K562 (cell line): ENCODE measurements around the gene COL15A1. TPM values are rescaled to one million over a fixed set of nuclear protein-coding genes. Genes with fewer than 3 reads are reported as not detected.
A peak's percentile ranks its signal among the peaks of the same experiment; 100 is the strongest.

Experiments used
- ATAC-seq: fragments of 200-7000 bp; cut with Tn5 transposase; 3 replicates; pipeline ENCODE4 v1.9.1; 2020; ENCODE audit warnings: moderate library complexity
- BruUV-seq: library from RNA; stranded (reverse); fragments of 400-500 nt; replicated peaks from 2 replicates; lab custom pipeline; 2021; lab: Mats Ljungman, UMichigan
- CTCF ChIA-PET: fragments of 300-600 bp; formaldehyde crosslinking; extraction: SDS; loops from one replicate; lab custom pipeline; 2021; ENCODE audit warnings: low intra/inter-chr PET ratio; lab: Yijun Ruan, JAX
- POLR2A ChIA-PET: fragments of 300-600, 350-650 bp; sonication (Branson Sonifier 250); formaldehyde crosslinking; extraction: SDS; loops from one replicate; lab custom pipeline; 2021; ENCODE audit warnings: antibody characterized with exemption, inconsistent platforms; lab: Yijun Ruan, JAX
- DNase-seq, 4 experiments: peaks; one replicate each; pipeline versions ENCODE4 v3.0.0 to v3.0.0-alpha.2; 2011 to 2018; ENCODE audit warnings: low spot score in 3 of 4, mixed read lengths in 3 of 4; ENCODE audit errors: extremely low read depth in 1 of 4
- FAIRE-seq: peaks from 2 replicates; lab custom pipeline; 2011; peaks lifted over from hg19 to GRCh38; lab: Jason Lieb, UNC
- H2AFZ ChIP-seq: 2 replicates; pipeline ENCODE4 v1.6.0; 2011; ENCODE audit warnings: low read depth, low read length, control low read depth, inconsistent platforms
- H3K27ac ChIP-seq: fragments of 200-600 bp; 3 replicates; pipeline ENCODE4 v1.8.0; 2011; ENCODE audit warnings: low read depth, mild to moderate bottlenecking, control low read depth, inconsistent platforms, low read length, moderate library complexity, mixed read lengths; ENCODE audit errors: extremely low read depth
- H3K27me3 ChIP-seq, 2 experiments: fragments of 300-600 bp in 1 of 2; 2 replicates in 1 of 2; 3 replicates in 1 of 2; pipeline versions ENCODE4 v1.6.0 to v1.8.0; 2011; ENCODE audit warnings: inconsistent platforms in 2 of 2, low read length in 2 of 2, mild to moderate bottlenecking in 1 of 2, mixed read lengths in 1 of 2, moderate library complexity in 1 of 2; ENCODE audit not compliant: control insufficient read depth in 2 of 2, insufficient read depth in 2 of 2
- H3K36me3 ChIP-seq: fragments of 300-600 bp; 3 replicates; pipeline ENCODE4 v1.8.0; 2011; ENCODE audit warnings: mild to moderate bottlenecking, low read length, inconsistent platforms; ENCODE audit not compliant: control insufficient read depth, insufficient read depth
- H3K4me1 ChIP-seq, 2 experiments: fragments of 200-600 bp in 1 of 2; replicated peaks in 1 of 2; 2 replicates in 1 of 2; 3 replicates in 1 of 2; pipeline versions ENCODE4 v1.5.1 to v1.8.0; 2011; ENCODE audit warnings: inconsistent platforms in 2 of 2, low read length in 2 of 2, mild to moderate bottlenecking in 1 of 2, mixed read lengths in 1 of 2, moderate library complexity in 1 of 2; ENCODE audit not compliant: control insufficient read depth in 2 of 2, insufficient read depth in 2 of 2
- H3K4me2 ChIP-seq: 2 replicates; pipeline ENCODE4 v1.6.1; 2011; ENCODE audit warnings: low read length, control low read depth, inconsistent platforms, mixed read lengths; ENCODE audit not compliant: insufficient read depth
- H3K4me3 ChIP-seq: fragments of 200-600 bp; sonication (generic), shearing (Covaris generic); 2 replicates; pipeline ENCODE4 v1.5.1; 2016; ENCODE audit warnings: control low read depth, inconsistent platforms
- H3K79me2 ChIP-seq: fragments of 200-600 bp; 3 replicates; pipeline ENCODE4 v1.8.0; 2011; ENCODE audit warnings: low read length, inconsistent platforms; ENCODE audit not compliant: control insufficient read depth, insufficient read depth
- H3K9ac ChIP-seq, 2 experiments: 2 replicates each; pipeline versions ENCODE4 v1.6.0 to v1.6.1; 2011; ENCODE audit warnings: low read depth in 2 of 2, low read length in 2 of 2, control low read depth in 1 of 2, inconsistent platforms in 1 of 2, mild to moderate bottlenecking in 1 of 2, mixed read lengths in 1 of 2; ENCODE audit not compliant: insufficient read depth in 1 of 2
- H3K9me1 ChIP-seq: one replicate; pipeline ENCODE4 v1.6.0; 2011; ENCODE audit warnings: inconsistent platforms, mild to moderate bottlenecking, low read length, moderate library complexity; ENCODE audit not compliant: control insufficient read depth, insufficient read depth
- H3K9me3 ChIP-seq: replicated peaks from 2 replicates; pipeline ENCODE4 v1.5.1; 2011; ENCODE audit warnings: low read depth, low read length, inconsistent platforms; ENCODE audit not compliant: control insufficient read depth, insufficient read depth
- H4K20me1 ChIP-seq: replicated peaks from 2 replicates; pipeline ENCODE4 v1.6.1; 2011; ENCODE audit warnings: low read length, inconsistent platforms, mixed read lengths; ENCODE audit not compliant: control insufficient read depth, insufficient read depth
- CBFA2T3 ChIP-seq: fragments of 450-650 bp; IDR thresholded peaks from 2 replicates; pipeline ENCODE4 v1.6.1; 2017
- CHD2 ChIP-seq: IDR thresholded peaks from 2 replicates; pipeline ENCODE4 v1.6.1; 2011; ENCODE audit warnings: low read depth, low read length
- CREB1 ChIP-seq, 2 experiments: sonication (generic) in 1 of 2; formaldehyde crosslinking in 1 of 2; IDR thresholded peaks; 2 replicates each; pipeline versions ENCODE4 v1.6.1 to v1.8.0; 2012 to 2022; ENCODE audit warnings: inconsistent platforms in 1 of 2, mild to moderate bottlenecking in 1 of 2, missing genetic modification reagents in 1 of 2, moderate library complexity in 1 of 2
- CREM ChIP-seq: IDR thresholded peaks from 2 replicates; pipeline ENCODE4 v1.6.1; 2014; ENCODE audit warnings: antibody characterized with exemption, low read depth
- CTBP1 ChIP-seq: fragments of 450-650 bp; IDR thresholded peaks from 2 replicates; pipeline ENCODE4 v1.6.1; 2016; ENCODE audit warnings: borderline replicate concordance
- DPF2 ChIP-seq: fragments of 450-650 bp; IDR thresholded peaks from 2 replicates; pipeline ENCODE4 v1.6.1; 2016
- GABPB2 ChIP-seq: fragments of 250-450 bp; sonication (Bioruptor Pico); conservative IDR thresholded peaks from 2 replicates; pipeline ENCODE4 v1.5.1; 2021; ENCODE audit warnings: mild to moderate bottlenecking
- JUND ChIP-seq, 2 experiments: IDR thresholded peaks; 2 replicates in 1 of 2; 3 replicates in 1 of 2; pipeline ENCODE4 v1.6.1; 2011; ENCODE audit warnings: borderline replicate concordance in 2 of 2, low read depth in 2 of 2, low read length in 2 of 2, improper control_type of control experiment in 1 of 2, missing biosample characterization in 1 of 2, missing genetic modification characterization in 1 of 2, missing genetic modification reagents in 1 of 2
- MAZ ChIP-seq, 2 experiments: fragments of 450-650 bp in 1 of 2; sonication (generic) in 1 of 2; formaldehyde crosslinking; IDR thresholded peaks in 1 of 2; conservative IDR thresholded peaks in 1 of 2; 2 replicates each; pipeline versions ENCODE4 v1.4.0 to v1.5.0; 2020; ENCODE audit warnings: mild to moderate bottlenecking in 1 of 2, missing genetic modification reagents in 1 of 2
- NR3C1 ChIP-seq: sonication (generic); formaldehyde crosslinking; IDR thresholded peaks from 2 replicates; pipeline ENCODE4 v1.8.1; 2022; ENCODE audit warnings: missing genetic modification reagents
- POLR3G ChIP-seq: IDR thresholded peaks from 2 replicates; pipeline ENCODE4 v1.6.1; 2011; ENCODE audit not compliant: insufficient read length, insufficient replicate concordance; ENCODE audit errors: extremely low read depth
- RBBP5 ChIP-seq: fragments of 200-600 bp; sonication (generic); IDR thresholded peaks from 2 replicates; pipeline ENCODE4 v1.6.1; 2012; ENCODE audit warnings: borderline replicate concordance, mild to moderate bottlenecking, low read length, control low read depth, inconsistent platforms; ENCODE audit not compliant: insufficient read depth, poor library complexity, severe bottlenecking
- RCOR1 ChIP-seq, 2 experiments: IDR thresholded peaks; 2 replicates each; pipeline ENCODE4 v1.6.1; 2012; ENCODE audit warnings: low read depth in 2 of 2, low read length in 2 of 2, borderline replicate concordance in 1 of 2, improper control_type of control experiment in 1 of 2
- SOX6 ChIP-seq: fragments of 450-650 bp; IDR thresholded peaks from 2 replicates; pipeline ENCODE4 v1.6.1; 2014; ENCODE audit warnings: mild to moderate bottlenecking
- SREBF1 ChIP-seq: fragments of 150-350 bp; IDR thresholded peaks from 2 replicates; pipeline ENCODE4 v1.6.1; 2014; ENCODE audit warnings: antibody characterized with exemption, low read depth, low read length, borderline replicate concordance
- ZBTB17 ChIP-seq: fragments of 450-650 bp; formaldehyde crosslinking; IDR thresholded peaks from 2 replicates; pipeline ENCODE4 v1.4.0; 2020; ENCODE audit warnings: mild to moderate bottlenecking
- ZEB2 ChIP-seq: fragments of 450-650 bp; IDR thresholded peaks from 2 replicates; pipeline ENCODE4 v1.6.1; 2016
- ZKSCAN3 ChIP-seq: fragments of 250-450 bp; sonication (Bioruptor Pico); IDR thresholded peaks from 2 replicates; pipeline ENCODE4 v1.4.0; 2020
- ZNF165 ChIP-seq: fragments of 250-450 bp; sonication (Bioruptor Pico); IDR thresholded peaks from 2 replicates; pipeline ENCODE4 v1.4.0; 2020; ENCODE audit warnings: borderline replicate concordance
- ZNF639 ChIP-seq, 2 experiments: fragments of 200-800 bp in 1 of 2; sonication (Bioruptor generic) in 1 of 2; sonication (generic) in 1 of 2; formaldehyde crosslinking in 1 of 2; IDR thresholded peaks in 1 of 2; conservative IDR thresholded peaks in 1 of 2; 2 replicates each; pipeline versions ENCODE4 v1.5.0 to v1.6.1; 2016 to 2020; ENCODE audit warnings: missing compliant biosample characterization in 1 of 2, missing genetic modification characterization in 1 of 2, missing genetic modification reagents in 1 of 2
- whole genome bisulfite sequencing: fragments of 100-300 bp; shearing (Covaris generic); methylation state at CpG from one replicate; pipeline ENCODE4 v1.1.6; 2016; ENCODE audit warnings: low coverage, mixed read lengths; ENCODE audit not compliant: insufficient coverage; ENCODE audit errors: missing lambda C conversion rate; 5-methylcytosine and 5-hydroxymethylcytosine counted together
- in situ Hi-C: fragments of 300-500 bp; cut with MboI; formaldehyde crosslinking; loops from 4 replicates; pipeline ENCODE4 v1.15.0; 2018; ENCODE audit warnings: inconsistent platforms, mixed read lengths
- intact Hi-C: fragments of 100-400 bp; cut with micrococcal nuclease; formaldehyde crosslinking; loops from 2 replicates; pipeline ENCODE4 v1.14.2; 2022
- polyA plus RNA-seq, 8 experiments: library from polyadenylated mRNA; depleted of rRNA in 4 of 8; stranded (reverse) in 5 of 8; unstranded in 3 of 8; fragments of >200 nt; fragmentation: Nextera tagmentation in 2 of 8; fragmentation: Illumina TruSeq in 1 of 8; extraction: Ambion mirVana in 2 of 8; extraction: Trizol in 1 of 8; gene quantifications; 2 replicates each; pipeline versions ENCODE4 v1.2.1 to v1.2.3, GENCODE V29; 2011 to 2014; ENCODE audit warnings: inconsistent platforms in 1 of 8, missing spikeins in 1 of 8
- total RNA-seq, 7 experiments: library from RNA; depleted of rRNA in 6 of 7; stranded (reverse); fragments of >200 nt in 6 of 7; fragmentation: Illumina TruSeq in 2 of 7; extraction: Trizol in 2 of 7; gene quantifications; 2 replicates each; pipeline versions ENCODE4 v1.2.1 to v1.2.3, GENCODE V29; 2011 to 2021; ENCODE audit warnings: low replicate concordance in 1 of 7

COL15A1 gene
- total and polyA plus RNA-seq, 9 of the 15 experiments (the other 6 are each of a cell fraction or from before 2014, with no cell fraction given) = 0.46 to 5.1 (median 2.6) TPM

DNA sequence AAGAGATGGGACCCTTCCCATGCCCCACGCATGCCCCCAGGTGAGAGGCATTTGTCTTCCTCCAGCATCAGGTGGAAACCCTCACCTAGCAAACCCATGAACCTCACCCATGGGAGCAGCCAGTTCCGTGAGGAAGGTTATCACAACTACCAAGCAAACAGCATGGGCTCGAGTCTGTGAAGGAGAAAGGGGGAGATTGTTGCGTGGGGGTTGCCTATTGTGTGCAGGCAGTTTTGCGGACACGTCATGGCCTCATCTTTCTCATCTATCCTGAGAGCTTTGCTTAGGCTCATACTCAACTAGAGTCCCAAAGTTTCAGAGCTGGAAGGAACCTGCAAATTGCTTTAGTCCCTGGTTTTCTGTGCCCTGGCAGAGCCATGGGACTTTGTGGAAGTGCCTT lies 87.6 kb downstream of the COL15A1 start:
- BruUV-seq = no TSS peak
- H3K27me3 ChIP-seq = no peaks in the 10 kb centered on the region
- no peaks in the 10 kb centered on the region for H3K79me2 ChIP-seq
- in situ Hi-C loops (no loop called here), intact Hi-C loops (no loop called here)
- H2AFZ ChIP-seq = peak overlapping the region; percentile 66
- DNase-seq (peak; percentile 59 to 63 (median 60)), ATAC-seq (peak; percentile 73), FAIRE-seq (peak; percentile 93)
- H3K4me3 ChIP-seq = no peak overlapping the region
- ChIA-PET CTCF (no interaction called here), POLR2A (interaction anchor here (0.7 to 1.6 kb wide), 3 partner anchors 13 to 182 kb away, joined by 3 to 8 read pairs (median 3); no protein-coding TSS in a partner anchor)
- no peaks in the 10 kb centered on the region for H3K9me3 ChIP-seq
- no peaks in the 10 kb centered on the region for H3K36me3 ChIP-seq
- no peak overlapping the region; the same call in 1 of the 2 replicates for H3K4me2 ChIP-seq
- peaks cover 9 to 31% of the 10 kb centered on the region in 2 experiments; a peak in 4 of 5 replicates for H3K4me1 ChIP-seq
- H3K27ac ChIP-seq = no peak overlapping the region
- WGBS = 11% methylated on average over 5 of the region's 6 CpGs
- peak overlapping the region in 1 of 2 experiments; percentile 53; a peak in 1 of 4 replicates for H3K9ac ChIP-seq
- no peaks in the 10 kb centered on the region for H4K20me1 ChIP-seq
- no peaks in the 10 kb centered on the region for H3K9me1 ChIP-seq
- TF ChIP-seq RBBP5 (no peak), DPF2 (no peak), JUND (IDR thresholded peaks at IDR 0.05; ENCODE audit: borderline replicate concordance, low read depth, low read length) (peak; percentile 56), JUND (tag; IDR thresholded peaks at IDR 0.05; ENCODE audit: borderline replicate concordance, low read depth, low read length) (no peak), SREBF1 (no peak), GABPB2 (CRISPR knock-in tag) (no peak), ZNF165 (CRISPR knock-in tag) (no peak), MAZ (CRISPR knock-in tag; conservative IDR thresholded peaks at IDR 0.05 in 1 of 2, IDR thresholded peaks at IDR 0.05 in 1 of 2) (0 out of 4 replicates have a peak, but pooled peaks of 1 of the 2 experiments have one; percentile 26), ZNF639 (CRISPR knock-in tag; conservative IDR thresholded peaks at IDR 0.05 in 1 of 2, IDR thresholded peaks at IDR 0.05 in 1 of 2) (0 out of 4 replicates have a peak, but pooled peaks of 1 of the 2 experiments have one; percentile 26), CREB1 (IDR thresholded peaks at IDR 0.05) (peak; percentile 43; the same call in 1 of the 2 replicates), CREB1 (CRISPR knock-in tag; IDR thresholded peaks at IDR 0.05) (peak; percentile 26; the same call in 1 of the 2 replicates), ZBTB17 (CRISPR knock-in tag) (0 out of 2 replicates have a peak, but pooled peaks have one; percentile 42), NR3C1 (CRISPR knock-in tag) (no peak), RCOR1 (IDR thresholded peaks at IDR 0.05; ENCODE audit: borderline replicate concordance in 1 of 2, low read depth in 2 of 2, low read length in 2 of 2) (0 out of 4 replicates have a peak, but pooled peaks of 1 of the 2 experiments have one; percentile 8), SOX6 (peak; percentile 82), ZEB2 (no peak; the same call in 1 of the 2 replicates), ZKSCAN3 (no peak), CREM (peak; percentile 74), POLR3G (no peak), CBFA2T3 (peak; percentile 53), CTBP1 (peak; percentile 29; the same call in 1 of the 2 replicates), CHD2 (no peak)
